Lower leg skin (tissue), 3 donors: ENCODE results near the gene MTFMT.

Source experiments
- CTCF ChIP-seq, 3 donors: fragments of 450-650 bp; IDR thresholded peaks; one replicate each; pipeline ENCODE4 v1.5.1; 2016; ENCODE audit warnings: antibody characterized with exemption in 3 of 3, mild to moderate bottlenecking in 3 of 3, moderate library complexity in 2 of 3
- POLR2A ChIP-seq, 2 donors: fragments of 450-650 bp; IDR thresholded peaks; one replicate each; pipeline ENCODE4 v1.6.1; 2016 to 2017; ENCODE audit warnings: antibody characterized with exemption in 2 of 2, mild to moderate bottlenecking in 1 of 2, moderate library complexity in 1 of 2

- TF ChIP-seq CTCF (IDR thresholded peaks at IDR 0.05) (no peak), POLR2A (IDR thresholded peaks at IDR 0.05) (no peak)
Measured at GRCh38 chr15:65066635-65067316, 37.3 kb upstream of the MTFMT start.
